ENCODE measurements around the gene CTDP1.

- TF ChIP-seq, protein P1, sequence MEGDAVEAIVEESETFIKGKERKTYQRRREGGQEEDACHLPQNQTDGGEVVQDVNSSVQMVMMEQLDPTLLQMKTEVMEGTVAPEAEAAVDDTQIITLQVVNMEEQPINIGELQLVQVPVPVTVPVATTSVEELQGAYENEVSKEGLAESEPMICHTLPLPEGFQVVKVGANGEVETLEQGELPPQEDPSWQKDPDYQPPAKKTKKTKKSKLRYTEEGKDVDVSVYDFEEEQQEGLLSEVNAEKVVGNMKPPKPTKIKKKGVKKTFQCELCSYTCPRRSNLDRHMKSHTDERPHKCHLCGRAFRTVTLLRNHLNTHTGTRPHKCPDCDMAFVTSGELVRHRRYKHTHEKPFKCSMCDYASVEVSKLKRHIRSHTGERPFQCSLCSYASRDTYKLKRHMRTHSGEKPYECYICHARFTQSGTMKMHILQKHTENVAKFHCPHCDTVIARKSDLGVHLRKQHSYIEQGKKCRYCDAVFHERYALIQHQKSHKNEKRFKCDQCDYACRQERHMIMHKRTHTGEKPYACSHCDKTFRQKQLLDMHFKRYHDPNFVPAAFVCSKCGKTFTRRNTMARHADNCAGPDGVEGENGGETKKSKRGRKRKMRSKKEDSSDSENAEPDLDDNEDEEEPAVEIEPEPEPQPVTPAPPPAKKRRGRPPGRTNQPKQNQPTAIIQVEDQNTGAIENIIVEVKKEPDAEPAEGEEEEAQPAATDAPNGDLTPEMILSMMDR (conservative IDR thresholded peaks at IDR 0.05; ENCODE audit: low read length), result no peak
- no peak for TF ChIP-seq EZH2phosphoT487 (IDR thresholded peaks at IDR 0.05; ENCODE audit: borderline replicate concordance, low read depth, low read length)
Measured at GRCh38 chr18:79764131-79764530, 84.5 kb downstream of the CTDP1 start.
